T-helper 2 cell treated with Interferon-gamma antibody and Interleukin-4, amounts not matched to agents 5 μg/mL and 100 μg/mL, for 36 hours (primary cell): ENCODE measurements around the gene RTKN.

Experiments used
- DNase-seq: peaks from one replicate; pipeline ENCODE4 v3.0.0; 2021; ENCODE audit warnings: low spot score
- H3K27ac Mint-ChIP-seq: one replicate; pipeline ENCODE4 v1.8.0; 2021; ENCODE audit warnings: mild to moderate bottlenecking, mixed read lengths
- H3K27me3 Mint-ChIP-seq: one replicate; pipeline ENCODE4 v1.8.0; 2021; ENCODE audit warnings: low read depth, mixed read lengths
- H3K36me3 Mint-ChIP-seq: one replicate; pipeline ENCODE4 v1.8.0; 2021; ENCODE audit warnings: low read depth, mixed read lengths
- H3K4me1 Mint-ChIP-seq: one replicate; pipeline ENCODE4 v1.8.0; 2021; ENCODE audit warnings: low read depth, mixed read lengths
- H3K4me3 Mint-ChIP-seq: one replicate; pipeline ENCODE4 v1.8.0; 2022; ENCODE audit warnings: mild to moderate bottlenecking, moderate library complexity, mixed read lengths
- H3K9me3 Mint-ChIP-seq: one replicate; pipeline ENCODE4 v1.8.0; 2021; ENCODE audit warnings: mixed read lengths

The RTKN gene

GRCh38 chr2:74375838-74376237 lies 65.9 kb downstream of the RTKN start:
- Mint-ChIP-seq H3K27ac (no peak overlapping the region), H3K9me3 (no peaks in the 10 kb centered on the region), H3K27me3 (no peaks in the 10 kb centered on the region), H3K36me3 (peaks cover 10% of the 10 kb centered on the region), H3K4me1 (peaks cover 10% of the 10 kb centered on the region), H3K4me3 (no peak overlapping the region)
- no peak for DNase-seq
